ENCODE results near the gene RPS6KL1.
"Not testable (repeated sequence)": the region's sequence is repeated elsewhere in the genome, so short reads cannot be mapped to it uniquely, and the experiment has no call there.

Gene RPS6KL1

DNA sequence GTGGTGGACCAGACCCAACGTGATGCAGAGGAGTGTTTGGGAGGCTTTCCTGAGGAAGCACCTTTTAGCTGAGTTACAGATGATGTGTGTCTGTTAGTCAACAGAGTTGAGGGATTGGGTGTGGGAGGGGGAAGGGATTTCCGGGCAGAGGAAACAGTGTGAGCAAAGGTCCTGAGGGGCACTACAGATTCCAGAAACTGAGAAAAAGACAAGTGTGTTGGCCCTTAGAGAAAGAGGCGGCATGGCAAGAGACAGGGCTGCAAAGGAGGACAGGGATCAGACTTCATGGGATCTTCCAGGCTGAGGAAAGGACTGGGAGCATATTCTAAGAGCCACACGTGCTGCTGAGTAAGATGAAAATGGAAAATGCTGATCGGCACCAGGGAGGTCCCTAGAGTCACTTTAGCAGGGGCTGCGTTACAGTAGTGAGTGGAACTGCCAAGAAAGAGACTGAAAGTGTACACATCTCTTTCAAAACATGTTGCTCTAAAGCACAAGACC, 9.4 kb upstream of the RPS6KL1 start:
- POLR2A ChIA-PET (ENCODE audit: low non-redundant PET), result no interaction called here
- TF ChIP-seq, protein P1, sequence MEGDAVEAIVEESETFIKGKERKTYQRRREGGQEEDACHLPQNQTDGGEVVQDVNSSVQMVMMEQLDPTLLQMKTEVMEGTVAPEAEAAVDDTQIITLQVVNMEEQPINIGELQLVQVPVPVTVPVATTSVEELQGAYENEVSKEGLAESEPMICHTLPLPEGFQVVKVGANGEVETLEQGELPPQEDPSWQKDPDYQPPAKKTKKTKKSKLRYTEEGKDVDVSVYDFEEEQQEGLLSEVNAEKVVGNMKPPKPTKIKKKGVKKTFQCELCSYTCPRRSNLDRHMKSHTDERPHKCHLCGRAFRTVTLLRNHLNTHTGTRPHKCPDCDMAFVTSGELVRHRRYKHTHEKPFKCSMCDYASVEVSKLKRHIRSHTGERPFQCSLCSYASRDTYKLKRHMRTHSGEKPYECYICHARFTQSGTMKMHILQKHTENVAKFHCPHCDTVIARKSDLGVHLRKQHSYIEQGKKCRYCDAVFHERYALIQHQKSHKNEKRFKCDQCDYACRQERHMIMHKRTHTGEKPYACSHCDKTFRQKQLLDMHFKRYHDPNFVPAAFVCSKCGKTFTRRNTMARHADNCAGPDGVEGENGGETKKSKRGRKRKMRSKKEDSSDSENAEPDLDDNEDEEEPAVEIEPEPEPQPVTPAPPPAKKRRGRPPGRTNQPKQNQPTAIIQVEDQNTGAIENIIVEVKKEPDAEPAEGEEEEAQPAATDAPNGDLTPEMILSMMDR (conservative IDR thresholded peaks at IDR 0.05; ENCODE audit: low read depth), result no peak
- H3K27ac ChIP-seq, result no peak overlapping the region
- CTCF ChIA-PET, result interaction anchor here (0.7 kb wide), 1 partner anchor 226 kb away, joined by 4 read pairs; no protein-coding TSS in a partner anchor
- DNase-seq (ENCODE audit: low spot score), result no peak

DNA sequence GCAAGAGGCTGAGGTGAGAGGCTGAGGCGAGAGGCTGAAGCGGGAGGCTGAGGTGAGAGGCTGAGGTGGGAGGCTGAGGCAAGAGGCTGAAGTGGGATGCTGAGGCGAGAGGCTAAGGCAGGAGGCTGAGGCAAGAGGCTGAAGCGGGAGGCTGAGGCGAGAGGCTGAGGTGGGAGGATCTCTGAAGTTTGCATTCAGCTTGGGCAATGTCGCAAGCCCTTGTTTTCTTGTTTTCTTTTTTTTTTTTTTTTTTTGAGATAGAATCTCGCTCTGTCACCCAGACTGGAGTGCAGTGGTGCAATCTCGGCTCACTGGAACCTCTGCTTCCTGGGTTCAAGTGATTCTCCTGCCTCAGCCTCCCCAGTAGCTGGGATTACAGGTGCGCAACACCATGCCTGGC, 8.7 kb upstream of the RPS6KL1 start:
- POLR2A ChIA-PET (ENCODE audit: low non-redundant PET); H3K27ac ChIP-seq; DNase-seq (ENCODE audit: low spot score): not testable (repeated sequence)
- CTCF ChIA-PET, result interaction anchor here (0.6 to 0.7 kb wide), 2 partner anchors 60 to 226 kb away, joined by 4 read pairs; no protein-coding TSS in a partner anchor

GRCh38 chr14:74929242-74929641, 6.2 kb upstream of the RPS6KL1 start:
- CTCF ChIA-PET, result interaction anchor here (0.6 kb wide), 1 partner anchor 59 kb away, joined by 5 read pairs; no protein-coding TSS in a partner anchor
- POLR2A ChIA-PET (ENCODE audit: low non-redundant PET), result no interaction called here
- H3K27ac ChIP-seq, result no peak overlapping the region
- TF ChIP-seq, protein P1 (conservative IDR thresholded peaks at IDR 0.05; ENCODE audit: low read depth), result no peak
- DNase-seq (ENCODE audit: low spot score), result no peak

DNA sequence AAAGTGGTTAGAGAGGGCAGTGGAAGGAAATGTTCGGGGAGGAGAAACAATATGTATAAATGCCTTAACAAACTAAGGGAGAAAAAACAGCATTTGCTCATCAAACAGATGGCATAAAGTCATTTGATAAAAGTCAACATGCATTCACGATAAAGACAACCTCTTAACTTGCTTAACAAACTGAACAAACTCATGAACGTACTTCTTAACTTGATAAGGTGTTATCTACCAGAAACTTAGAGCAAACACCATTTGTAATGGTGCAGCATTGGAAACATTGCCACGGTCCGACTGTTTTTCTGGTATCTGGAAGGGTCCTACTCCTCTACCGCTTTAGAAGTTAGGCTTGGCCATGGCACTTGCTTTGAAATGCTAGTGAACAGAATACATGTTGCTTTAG, 4.2 kb upstream of the RPS6KL1 start:
- no peak for DNase-seq (ENCODE audit: low spot score)
- ChIA-PET POLR2A (ENCODE audit: low non-redundant PET) (no interaction called here), CTCF (no interaction called here)
- no peak overlapping the region for H3K27ac ChIP-seq
- TF ChIP-seq, protein P1 (conservative IDR thresholded peaks at IDR 0.05; ENCODE audit: low read depth), result no peak

DNA sequence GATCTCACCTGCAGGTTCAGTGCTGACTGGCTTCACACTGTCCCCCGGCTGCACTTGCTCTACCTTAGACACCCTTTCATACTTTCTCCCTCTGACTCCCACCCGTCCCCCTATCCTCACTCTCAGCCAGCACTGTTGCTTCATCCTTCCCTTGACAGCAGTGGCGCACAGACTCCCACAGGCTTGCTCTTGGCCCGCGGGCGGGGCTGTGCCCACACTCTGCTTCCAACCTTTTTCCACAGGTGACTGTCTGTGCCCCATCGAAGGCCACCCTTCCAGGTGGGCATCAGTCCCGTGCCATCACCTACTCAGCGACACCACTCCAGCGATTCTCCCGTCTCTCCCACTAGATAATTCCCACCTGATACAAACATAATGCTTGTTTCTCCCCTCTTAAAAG, 1.0 kb upstream of the RPS6KL1 start:
- TF ChIP-seq, protein P1 (conservative IDR thresholded peaks at IDR 0.05; ENCODE audit: low read depth), result no peak
- no peak overlapping the region for H3K27ac ChIP-seq
- no peak for DNase-seq (ENCODE audit: low spot score)
- POLR2A ChIA-PET (ENCODE audit: low non-redundant PET), result no interaction called here
- CTCF ChIA-PET, result no interaction called here

GRCh38 chr14:74921987-74922751, 891 bp downstream of the RPS6KL1 start:
- TF ChIP-seq, protein P1 (conservative IDR thresholded peaks at IDR 0.05; ENCODE audit: low read depth), result no peak
- POLR2A ChIA-PET (ENCODE audit: low non-redundant PET), result no interaction called here
- no peak for DNase-seq (ENCODE audit: low spot score)
- CTCF ChIA-PET, result interaction anchor here (0.6 to 1.0 kb wide), 4 partner anchors 17 to 178 kb away, joined by 3 to 4 read pairs (median 3); no protein-coding TSS in a partner anchor
- no peak overlapping the region for H3K27ac ChIP-seq

DNA sequence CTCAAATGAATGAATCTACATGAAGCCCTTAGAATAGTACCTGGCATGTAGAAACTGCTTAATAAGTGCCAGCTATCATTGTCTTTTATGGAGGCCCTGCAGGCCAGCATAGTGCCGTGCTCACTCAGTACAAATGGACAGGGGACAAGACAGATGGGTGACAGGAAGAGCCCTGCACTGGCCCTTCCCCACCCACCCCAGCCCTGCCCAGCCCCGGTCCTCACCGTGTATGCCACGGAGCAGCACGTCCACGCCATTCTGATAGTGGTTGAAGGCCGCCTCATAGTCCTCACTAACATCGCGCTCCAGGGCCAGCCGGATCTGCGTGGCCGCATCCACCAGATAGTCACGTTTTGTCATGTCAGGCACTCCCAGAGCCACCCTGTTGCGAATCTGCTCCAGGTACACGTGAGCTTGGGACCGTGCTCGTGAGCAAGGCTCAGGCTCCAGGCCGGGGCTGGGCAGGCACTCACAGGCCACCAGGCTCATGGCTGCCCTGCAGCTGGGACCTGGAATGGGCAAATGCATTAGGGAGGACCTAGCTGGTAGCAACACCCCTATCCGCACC, 1.9 kb downstream of the RPS6KL1 start:
- H3K27ac ChIP-seq, result no peak overlapping the region
- ChIA-PET POLR2A (ENCODE audit: low non-redundant PET) (no interaction called here), CTCF (interaction anchor here (0.5 to 1.2 kb wide), 5 partner anchors 9 to 169 kb away, joined by 3 to 6 read pairs (median 3); no protein-coding TSS in a partner anchor)
- TF ChIP-seq, protein P1 (conservative IDR thresholded peaks at IDR 0.05; ENCODE audit: low read depth), result no peak
- DNase-seq (ENCODE audit: low spot score), result no peak

Measured in RWPE1 (cell line).